GM12873 (cell line): ENCODE measurements around the gene CALM1.

Experiments used
- TF ChIP-seq, protein P1 (sequence below): IDR thresholded peaks from 2 replicates; pipeline ENCODE4 v1.5.1; 2012; ENCODE audit warnings: low read depth, mild to moderate bottlenecking, moderate library complexity, low read length, control low read depth; ENCODE audit not compliant: insufficient read depth; ENCODE audit errors: missing control alignments

Gene CALM1

DNA sequence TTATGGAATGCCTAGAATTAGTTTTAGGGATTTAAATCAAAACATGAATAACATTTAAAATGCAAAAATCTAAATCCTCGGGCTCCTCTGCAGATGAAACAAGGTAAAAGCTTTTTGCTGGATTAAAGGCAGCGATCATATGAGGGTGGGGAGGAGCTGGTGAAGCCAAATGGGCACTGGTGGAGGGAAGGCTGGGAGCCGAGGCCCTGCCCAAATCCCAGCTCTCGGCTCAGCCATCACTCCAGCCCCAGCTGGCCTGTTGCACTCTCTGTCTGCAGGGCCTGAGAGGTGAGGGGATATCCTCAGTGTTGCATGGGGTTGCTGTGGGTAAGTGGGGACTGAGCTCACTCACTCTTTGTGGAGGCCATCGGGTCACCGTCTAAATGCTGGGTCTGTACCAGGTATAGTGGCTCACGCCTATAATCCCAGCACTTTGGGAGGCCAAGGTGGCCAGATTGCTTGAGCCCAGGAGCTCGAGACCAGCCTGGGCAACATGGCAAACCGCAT lies 28.6 kb downstream of the CALM1 start:
- TF ChIP-seq, protein P1, sequence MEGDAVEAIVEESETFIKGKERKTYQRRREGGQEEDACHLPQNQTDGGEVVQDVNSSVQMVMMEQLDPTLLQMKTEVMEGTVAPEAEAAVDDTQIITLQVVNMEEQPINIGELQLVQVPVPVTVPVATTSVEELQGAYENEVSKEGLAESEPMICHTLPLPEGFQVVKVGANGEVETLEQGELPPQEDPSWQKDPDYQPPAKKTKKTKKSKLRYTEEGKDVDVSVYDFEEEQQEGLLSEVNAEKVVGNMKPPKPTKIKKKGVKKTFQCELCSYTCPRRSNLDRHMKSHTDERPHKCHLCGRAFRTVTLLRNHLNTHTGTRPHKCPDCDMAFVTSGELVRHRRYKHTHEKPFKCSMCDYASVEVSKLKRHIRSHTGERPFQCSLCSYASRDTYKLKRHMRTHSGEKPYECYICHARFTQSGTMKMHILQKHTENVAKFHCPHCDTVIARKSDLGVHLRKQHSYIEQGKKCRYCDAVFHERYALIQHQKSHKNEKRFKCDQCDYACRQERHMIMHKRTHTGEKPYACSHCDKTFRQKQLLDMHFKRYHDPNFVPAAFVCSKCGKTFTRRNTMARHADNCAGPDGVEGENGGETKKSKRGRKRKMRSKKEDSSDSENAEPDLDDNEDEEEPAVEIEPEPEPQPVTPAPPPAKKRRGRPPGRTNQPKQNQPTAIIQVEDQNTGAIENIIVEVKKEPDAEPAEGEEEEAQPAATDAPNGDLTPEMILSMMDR: no peak

- TF ChIP-seq, protein P1: no peak
These were observed 29.3 kb downstream of the CALM1 start for GRCh38 chr14:90426031-90426540.

GRCh38 chr14:90426663-90427062 lies 29.8 kb downstream of the CALM1 start:
- TF ChIP-seq, protein P1: no peak

DNA sequence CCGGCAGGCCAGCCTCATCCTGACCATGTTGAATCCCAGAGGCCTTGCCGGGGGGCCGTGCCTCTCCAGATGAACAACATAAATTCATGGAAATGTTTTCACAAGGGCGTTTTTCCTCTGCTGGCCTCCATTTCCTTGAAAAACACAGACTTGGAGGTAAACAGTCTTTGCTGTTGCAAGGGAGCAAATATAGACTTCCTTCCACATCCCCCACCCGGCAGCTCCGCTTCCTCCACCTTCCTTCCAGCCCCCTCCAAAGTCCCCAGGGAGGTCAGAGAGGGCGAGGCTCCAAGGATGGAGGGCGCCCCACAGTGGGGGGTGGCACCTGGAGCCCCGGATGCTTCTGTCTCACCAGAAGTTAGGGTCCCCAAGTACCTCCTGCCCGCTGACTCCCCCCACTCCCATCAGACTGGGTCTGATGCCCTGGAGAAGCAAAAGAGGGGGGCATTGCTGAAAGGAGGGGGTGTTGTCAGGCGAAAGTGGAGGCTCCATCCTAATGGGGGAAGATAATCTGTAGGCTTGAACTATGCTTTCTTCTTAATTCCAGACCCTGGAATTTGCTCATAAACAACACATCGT lies 31.1 kb downstream of the CALM1 start:
- TF ChIP-seq, protein P1: no peak

DNA sequence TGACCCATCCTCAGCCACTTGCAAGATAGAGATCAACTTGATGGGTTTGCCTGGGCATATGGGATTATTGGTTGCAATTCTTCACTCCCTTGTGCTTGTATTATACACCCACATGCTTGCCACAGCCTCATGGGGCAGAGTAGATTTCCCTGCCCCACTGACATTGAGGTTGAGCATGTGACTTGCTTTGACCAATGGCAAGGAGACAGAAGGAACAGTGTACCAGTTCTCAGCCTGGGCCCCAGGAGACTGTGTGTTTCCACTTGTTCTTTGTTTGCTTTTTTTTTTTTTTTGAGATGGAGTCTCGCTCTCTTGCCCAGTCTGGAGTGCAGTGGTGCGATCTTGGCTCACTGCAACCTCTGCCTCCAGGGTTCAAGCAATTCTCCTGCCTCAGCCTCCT lies 31.8 kb downstream of the CALM1 start:
- TF ChIP-seq, protein P1: no peak

DNA sequence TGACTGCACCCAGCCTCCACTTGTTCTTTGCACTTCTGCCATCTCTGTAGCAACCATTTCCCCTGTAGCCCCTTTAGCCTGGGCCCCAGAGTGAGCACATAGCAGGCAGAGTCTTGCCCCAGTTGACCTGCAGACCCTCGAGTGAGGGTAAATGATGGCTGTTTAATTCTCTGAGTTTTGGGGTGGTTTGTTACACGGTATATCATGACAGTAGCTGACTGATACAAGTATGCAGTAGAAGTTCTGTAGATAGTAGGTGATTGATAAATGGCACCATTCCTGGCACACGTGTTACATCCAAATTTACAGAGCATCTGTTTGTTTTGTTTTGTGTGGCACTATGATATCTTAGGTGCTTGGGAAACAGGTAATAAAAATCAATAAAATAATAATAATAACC lies 32.4 kb downstream of the CALM1 start:
- TF ChIP-seq, protein P1: no peak

DNA sequence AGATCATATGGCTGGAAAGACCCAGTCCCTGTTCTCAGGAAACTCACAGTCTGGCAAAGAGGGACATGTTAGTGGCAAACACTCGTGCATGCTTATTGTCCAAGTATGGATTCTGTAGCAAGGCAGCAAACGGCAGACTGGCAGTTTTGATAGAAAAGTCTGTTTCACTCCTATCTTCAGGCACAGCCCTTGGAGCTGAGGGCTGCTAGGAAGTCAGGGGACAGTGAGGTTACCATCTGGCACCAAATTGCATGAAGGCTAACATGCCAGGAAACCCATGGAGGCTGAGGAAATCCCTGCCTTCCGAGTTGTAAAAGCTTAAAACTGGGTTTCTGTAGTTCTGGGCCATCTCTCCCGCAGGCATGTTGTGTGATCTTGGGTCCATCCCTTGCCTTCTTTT lies 32.9 kb downstream of the CALM1 start:
- TF ChIP-seq, protein P1: no peak
